Cardiac muscle cell (in vitro differentiated cells and primary cell): ENCODE data around the gene SERPINE3. TPM values are rescaled to one million over a fixed set of nuclear protein-coding genes. Genes with fewer than 3 reads are reported as not detected.

Experiments
- DNase-seq, 2 donors: peaks; one replicate each; pipeline versions ENCODE4 v3.0.0 to v3.0.0-alpha.2; 2010 to 2017; ENCODE audit warnings: low read depth in 1 of 2, low spot score in 1 of 2
- H3K27ac ChIP-seq: fragments of 200-600 bp; sonication (generic); 2 replicates; pipeline ENCODE4 v1.5.1; 2016
- H3K27me3 ChIP-seq: fragments of 200-600 bp; sonication (generic); 2 replicates; pipeline ENCODE4 v1.6.0; 2016; ENCODE audit warnings: control low read depth
- H3K36me3 ChIP-seq: fragments of 200-600 bp; sonication (generic); 2 replicates; pipeline ENCODE4 v1.5.1; 2016; ENCODE audit warnings: control low read depth
- H3K4me1 ChIP-seq: fragments of 200-600 bp; sonication (generic); 2 replicates; pipeline ENCODE4 v1.8.1; 2017; ENCODE audit warnings: low read depth, mild to moderate bottlenecking, mixed run types
- H3K4me3 ChIP-seq: fragments of 200-600 bp; sonication (generic); 2 replicates; pipeline ENCODE4 v1.5.1; 2016; ENCODE audit warnings: mild to moderate bottlenecking
- H3K9me3 ChIP-seq: fragments of 200-600 bp; sonication (generic); 2 replicates; pipeline ENCODE4 v1.5.1; 2017; ENCODE audit warnings: low read depth, mild to moderate bottlenecking, control low read depth
- CTCF ChIP-seq: IDR thresholded peaks from 2 replicates; pipeline ENCODE4 v1.5.1; 2012; ENCODE audit warnings: low read depth, mild to moderate bottlenecking, low read length
- polyA plus RNA-seq: library from polyadenylated mRNA; unstranded; fragments of >200 nt; fragmentation: Nextera tagmentation; extraction: Ambion mirVana; gene quantifications from 2 replicates; pipeline ENCODE4 v1.2.1, GENCODE V29; 2016
- total RNA-seq: library from RNA; depleted of rRNA; stranded (reverse); fragments of >200 nt; gene quantifications from 2 replicates; pipeline ENCODE4 v1.2.3, GENCODE V29; 2016

The SERPINE3 gene
- total and polyA plus RNA-seq, 2 experiments from 2014 or later = 0.74 to 0.92 TPM

- Histone ChIP-seq H3K27ac (no peak overlapping the region), H3K4me1 (no peaks in the 10 kb centered on the region)
- no peak for DNase-seq
Measured at GRCh38 chr13:51311957-51312520, 27.5 kb upstream of the SERPINE3 start.

GRCh38 chr13:51313619-51314018, 25.9 kb upstream of the SERPINE3 start:
- no peak for TF ChIP-seq CTCF
- no peaks in the 10 kb centered on the region for H3K4me1 ChIP-seq
- H3K9me3 ChIP-seq = no peaks in the 10 kb centered on the region
- H3K36me3 ChIP-seq = no peaks in the 10 kb centered on the region
- no peak for DNase-seq
- no peaks in the 10 kb centered on the region for H3K27me3 ChIP-seq
- H3K4me3 ChIP-seq = no peak overlapping the region
- no peak overlapping the region for H3K27ac ChIP-seq

More at GRCh38 chr13:51311957-51312520, 27.5 kb upstream of the SERPINE3 start:
- Histone ChIP-seq H3K9me3 (no peaks in the 10 kb centered on the region), H3K4me3 (no peak overlapping the region), H3K27me3 (no peaks in the 10 kb centered on the region), H3K36me3 (no peaks in the 10 kb centered on the region)
- no peak for TF ChIP-seq CTCF

GRCh38 chr13:51317262-51317661, 22.2 kb upstream of the SERPINE3 start:
- Histone ChIP-seq H3K4me3 (no peak overlapping the region), H3K27me3 (no peaks in the 10 kb centered on the region), H3K36me3 (no peaks in the 10 kb centered on the region), H3K4me1 (no peaks in the 10 kb centered on the region), H3K27ac (no peak overlapping the region), H3K9me3 (no peaks in the 10 kb centered on the region)
- no peak for DNase-seq
- no peak for TF ChIP-seq CTCF

- DNase-seq = no peak
- no peaks in the 10 kb centered on the region for H3K9me3 ChIP-seq
- H3K4me3 ChIP-seq = no peak overlapping the region
- no peak for TF ChIP-seq CTCF
- H3K36me3 ChIP-seq = no peaks in the 10 kb centered on the region
- H3K27me3 ChIP-seq = no peaks in the 10 kb centered on the region
- H3K27ac ChIP-seq = no peak overlapping the region
- no peaks in the 10 kb centered on the region for H3K4me1 ChIP-seq
Measured at GRCh38 chr13:51318015-51318414, 21.5 kb upstream of the SERPINE3 start.

- Histone ChIP-seq H3K4me3 (no peak overlapping the region), H3K4me1 (no peaks in the 10 kb centered on the region), H3K36me3 (no peaks in the 10 kb centered on the region), H3K27ac (no peak overlapping the region), H3K9me3 (no peaks in the 10 kb centered on the region), H3K27me3 (no peaks in the 10 kb centered on the region)
- DNase-seq = no peak
- TF ChIP-seq CTCF = no peak
Measured at GRCh38 chr13:51318876-51319275, 20.6 kb upstream of the SERPINE3 start.
